K562 (cell line): ENCODE measurements around the gene TMC6. TPM values are rescaled to one million over a fixed set of nuclear protein-coding genes. Genes with fewer than 3 reads are reported as not detected.

Source experiments
- ATAC-seq: fragments of 200-7000 bp; cut with Tn5 transposase; 3 replicates; pipeline ENCODE4 v1.9.1; 2020; ENCODE audit warnings: moderate library complexity
- BruUV-seq: library from RNA; stranded (reverse); fragments of 400-500 nt; replicated peaks from 2 replicates; lab custom pipeline; 2021; lab: Mats Ljungman, UMichigan
- CTCF ChIA-PET: fragments of 300-600 bp; formaldehyde crosslinking; extraction: SDS; loops from one replicate; lab custom pipeline; 2021; ENCODE audit warnings: low intra/inter-chr PET ratio; lab: Yijun Ruan, JAX
- POLR2A ChIA-PET: fragments of 300-600, 350-650 bp; sonication (Branson Sonifier 250); formaldehyde crosslinking; extraction: SDS; loops from one replicate; lab custom pipeline; 2021; ENCODE audit warnings: antibody characterized with exemption, inconsistent platforms; lab: Yijun Ruan, JAX
- DNase-seq, 4 experiments: peaks; one replicate each; pipeline versions ENCODE4 v3.0.0 to v3.0.0-alpha.2; 2011 to 2018; ENCODE audit warnings: low spot score in 3 of 4, mixed read lengths in 3 of 4; ENCODE audit errors: extremely low read depth in 1 of 4
- FAIRE-seq: peaks from 2 replicates; lab custom pipeline; 2011; peaks lifted over from hg19 to GRCh38; lab: Jason Lieb, UNC
- H2AFZ ChIP-seq: 2 replicates; pipeline ENCODE4 v1.6.0; 2011; ENCODE audit warnings: low read depth, low read length, control low read depth, inconsistent platforms
- H3K27ac ChIP-seq: fragments of 200-600 bp; 3 replicates; pipeline ENCODE4 v1.8.0; 2011; ENCODE audit warnings: low read depth, mild to moderate bottlenecking, control low read depth, inconsistent platforms, low read length, moderate library complexity, mixed read lengths; ENCODE audit errors: extremely low read depth
- H3K27me3 ChIP-seq, 2 experiments: fragments of 300-600 bp in 1 of 2; 2 replicates in 1 of 2; 3 replicates in 1 of 2; pipeline versions ENCODE4 v1.6.0 to v1.8.0; 2011; ENCODE audit warnings: inconsistent platforms in 2 of 2, low read length in 2 of 2, mild to moderate bottlenecking in 1 of 2, mixed read lengths in 1 of 2, moderate library complexity in 1 of 2; ENCODE audit not compliant: control insufficient read depth in 2 of 2, insufficient read depth in 2 of 2
- H3K36me3 ChIP-seq: fragments of 300-600 bp; 3 replicates; pipeline ENCODE4 v1.8.0; 2011; ENCODE audit warnings: mild to moderate bottlenecking, low read length, inconsistent platforms; ENCODE audit not compliant: control insufficient read depth, insufficient read depth
- H3K4me1 ChIP-seq, 2 experiments: fragments of 200-600 bp in 1 of 2; replicated peaks in 1 of 2; 2 replicates in 1 of 2; 3 replicates in 1 of 2; pipeline versions ENCODE4 v1.5.1 to v1.8.0; 2011; ENCODE audit warnings: inconsistent platforms in 2 of 2, low read length in 2 of 2, mild to moderate bottlenecking in 1 of 2, mixed read lengths in 1 of 2, moderate library complexity in 1 of 2; ENCODE audit not compliant: control insufficient read depth in 2 of 2, insufficient read depth in 2 of 2
- H3K4me2 ChIP-seq: 2 replicates; pipeline ENCODE4 v1.6.1; 2011; ENCODE audit warnings: low read length, control low read depth, inconsistent platforms, mixed read lengths; ENCODE audit not compliant: insufficient read depth
- H3K4me3 ChIP-seq: fragments of 200-600 bp; sonication (generic), shearing (Covaris generic); 2 replicates; pipeline ENCODE4 v1.5.1; 2016; ENCODE audit warnings: control low read depth, inconsistent platforms
- H3K79me2 ChIP-seq: fragments of 200-600 bp; 3 replicates; pipeline ENCODE4 v1.8.0; 2011; ENCODE audit warnings: low read length, inconsistent platforms; ENCODE audit not compliant: control insufficient read depth, insufficient read depth
- H3K9ac ChIP-seq, 2 experiments: 2 replicates each; pipeline versions ENCODE4 v1.6.0 to v1.6.1; 2011; ENCODE audit warnings: low read depth in 2 of 2, low read length in 2 of 2, control low read depth in 1 of 2, inconsistent platforms in 1 of 2, mild to moderate bottlenecking in 1 of 2, mixed read lengths in 1 of 2; ENCODE audit not compliant: insufficient read depth in 1 of 2
- H3K9me1 ChIP-seq: one replicate; pipeline ENCODE4 v1.6.0; 2011; ENCODE audit warnings: inconsistent platforms, mild to moderate bottlenecking, low read length, moderate library complexity; ENCODE audit not compliant: control insufficient read depth, insufficient read depth
- H3K9me3 ChIP-seq: replicated peaks from 2 replicates; pipeline ENCODE4 v1.5.1; 2011; ENCODE audit warnings: low read depth, low read length, inconsistent platforms; ENCODE audit not compliant: control insufficient read depth, insufficient read depth
- H4K20me1 ChIP-seq: replicated peaks from 2 replicates; pipeline ENCODE4 v1.6.1; 2011; ENCODE audit warnings: low read length, inconsistent platforms, mixed read lengths; ENCODE audit not compliant: control insufficient read depth, insufficient read depth
- HDAC6 ChIP-seq: IDR thresholded peaks from 2 replicates; pipeline ENCODE4 v1.6.1; 2012; ENCODE audit warnings: low read depth, mild to moderate bottlenecking, control low read depth, inconsistent platforms, low read length, moderate library complexity
- ILK ChIP-seq: fragments of 450-650 bp; IDR thresholded peaks from 2 replicates; pipeline ENCODE4 v1.6.1; 2016; ENCODE audit warnings: missing genetic modification characterization, low read depth, mild to moderate bottlenecking, missing compliant biosample characterization, moderate library complexity, borderline replicate concordance
- PHF20 ChIP-seq: fragments of 450-650 bp; IDR thresholded peaks from 2 replicates; pipeline ENCODE4 v1.6.1; 2018; ENCODE audit not compliant: partially characterized antibody
- RBM17 ChIP-seq: fragments of 200-400 bp; formaldehyde crosslinking; IDR thresholded peaks from 2 replicates; pipeline ENCODE4 v1.6.1; 2017; ENCODE audit warnings: low read depth, mild to moderate bottlenecking, low read length, borderline replicate concordance
- SNIP1 ChIP-seq: fragments of 450-650 bp; IDR thresholded peaks from 2 replicates; pipeline ENCODE4 v1.7.1; 2017; ENCODE audit warnings: low read depth, mild to moderate bottlenecking
- TBL1XR1 ChIP-seq, 2 experiments: IDR thresholded peaks; 2 replicates each; pipeline ENCODE4 v1.6.1; 2012; ENCODE audit warnings: improper control_type of control experiment in 2 of 2, low read length in 2 of 2, mild to moderate bottlenecking in 1 of 2
- U2AF2 ChIP-seq: fragments of 200-400 bp; formaldehyde crosslinking; optimal IDR thresholded peaks from 2 replicates; pipeline ENCODE3; 2017; ENCODE audit warnings: low read depth, mild to moderate bottlenecking, low read length
- ZZZ3 ChIP-seq: fragments of 450-650 bp; IDR thresholded peaks from 2 replicates; pipeline ENCODE4 v1.6.1; 2016; ENCODE audit warnings: antibody characterized with exemption, mild to moderate bottlenecking, moderate library complexity
- WGBS: fragments of 100-300 bp; shearing (Covaris generic); methylation state at CpG from one replicate; pipeline ENCODE4 v1.1.6; 2016; ENCODE audit warnings: low coverage, mixed read lengths; ENCODE audit not compliant: insufficient coverage; ENCODE audit errors: missing lambda C conversion rate; 5-methylcytosine and 5-hydroxymethylcytosine counted together
- in situ Hi-C: fragments of 300-500 bp; cut with MboI; formaldehyde crosslinking; loops from 4 replicates; pipeline ENCODE4 v1.15.0; 2018; ENCODE audit warnings: inconsistent platforms, mixed read lengths
- intact Hi-C: fragments of 100-400 bp; cut with micrococcal nuclease; formaldehyde crosslinking; loops from 2 replicates; pipeline ENCODE4 v1.14.2; 2022
- polyA plus RNA-seq, 8 experiments: library from polyadenylated mRNA; depleted of rRNA in 4 of 8; stranded (reverse) in 5 of 8; unstranded in 3 of 8; fragments of >200 nt; fragmentation: Nextera tagmentation in 2 of 8; fragmentation: Illumina TruSeq in 1 of 8; extraction: Ambion mirVana in 2 of 8; extraction: Trizol in 1 of 8; gene quantifications; 2 replicates each; pipeline versions ENCODE4 v1.2.1 to v1.2.3, GENCODE V29; 2011 to 2014; ENCODE audit warnings: inconsistent platforms in 1 of 8, missing spikeins in 1 of 8
- total RNA-seq, 7 experiments: library from RNA; depleted of rRNA in 6 of 7; stranded (reverse); fragments of >200 nt in 6 of 7; fragmentation: Illumina TruSeq in 2 of 7; extraction: Trizol in 2 of 7; gene quantifications; 2 replicates each; pipeline versions ENCODE4 v1.2.1 to v1.2.3, GENCODE V29; 2011 to 2021; ENCODE audit warnings: low replicate concordance in 1 of 7
- TF ChIP-seq, protein P1 (sequence below): fragments of 450-650 bp; conservative IDR thresholded peaks from 2 replicates; pipeline ENCODE4 v1.6.1; 2016; ENCODE audit warnings: missing genetic modification characterization, low read depth, mild to moderate bottlenecking, control low read depth, missing compliant biosample characterization

TMC6 gene
- total and polyA plus RNA-seq, 9 of the 15 experiments (the other 6 are each of a cell fraction or from before 2014, with no cell fraction given) = 4.1 to 351 (median 66.9) TPM

DNA sequence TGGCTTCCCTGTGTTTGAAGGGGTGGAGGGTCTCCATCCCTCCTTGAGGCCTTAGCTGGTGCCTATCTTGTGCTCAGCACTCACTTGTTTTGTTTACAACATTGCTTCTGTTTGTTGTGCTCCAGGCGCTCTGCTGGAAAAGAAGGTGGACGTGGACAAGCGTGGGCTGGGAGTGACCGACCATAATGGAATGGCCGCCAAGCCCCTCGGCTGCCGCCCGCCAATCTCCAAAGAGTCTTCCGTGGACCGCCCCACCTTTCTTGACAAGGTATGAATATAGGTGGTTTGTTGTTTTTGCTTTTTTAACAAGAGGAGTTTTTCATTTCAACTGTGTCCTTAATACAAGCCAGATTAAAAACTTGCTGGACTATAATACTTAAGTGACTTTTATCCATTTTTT, 53.5 kb downstream of the TMC6 start:
- intact Hi-C loops (no loop called here), in situ Hi-C loops (no loop called here)
- ChIA-PET CTCF (no interaction called here), POLR2A (interaction anchor here (1.2 kb wide), 1 partner anchor 10 kb away, joined by 3 read pairs; no protein-coding TSS in a partner anchor)
- H3K9me1 ChIP-seq = no peaks in the 10 kb centered on the region
- H3K9me3 ChIP-seq = no peaks in the 10 kb centered on the region
- no peaks in the 10 kb centered on the region for H3K79me2 ChIP-seq
- no peak for FAIRE-seq
- WGBS = 93% methylated on average over 10 of the region's 10 CpGs
- BruUV-seq = no TSS peak
- no peaks in the 10 kb centered on the region for H4K20me1 ChIP-seq
- no peak overlapping the region for H2AFZ ChIP-seq
- TF ChIP-seq RBM17 (no peak), ILK (no peak), SNIP1 (no peak), PHF20 (no peak), U2AF2 (no peak), ZZZ3 (no peak), TBL1XR1 (IDR thresholded peaks at IDR 0.05; ENCODE audit: low read length in 2 of 2) (no peak), HDAC6 (no peak)
- TF ChIP-seq, protein P1, sequence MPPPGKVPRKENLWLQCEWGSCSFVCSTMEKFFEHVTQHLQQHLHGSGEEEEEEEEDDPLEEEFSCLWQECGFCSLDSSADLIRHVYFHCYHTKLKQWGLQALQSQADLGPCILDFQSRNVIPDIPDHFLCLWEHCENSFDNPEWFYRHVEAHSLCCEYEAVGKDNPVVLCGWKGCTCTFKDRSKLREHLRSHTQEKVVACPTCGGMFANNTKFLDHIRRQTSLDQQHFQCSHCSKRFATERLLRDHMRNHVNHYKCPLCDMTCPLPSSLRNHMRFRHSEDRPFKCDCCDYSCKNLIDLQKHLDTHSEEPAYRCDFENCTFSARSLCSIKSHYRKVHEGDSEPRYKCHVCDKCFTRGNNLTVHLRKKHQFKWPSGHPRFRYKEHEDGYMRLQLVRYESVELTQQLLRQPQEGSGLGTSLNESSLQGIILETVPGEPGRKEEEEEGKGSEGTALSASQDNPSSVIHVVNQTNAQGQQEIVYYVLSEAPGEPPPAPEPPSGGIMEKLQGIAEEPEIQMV (tag) = no peak
- peaks cover 43% of the 10 kb centered on the region; the same call in 2 of the 3 replicates for H3K36me3 ChIP-seq
- DNase-seq = no peak
- peaks cover 0 to 3% of the 10 kb centered on the region in 2 experiments; a peak in 1 of 5 replicates for H3K4me1 ChIP-seq
- H3K4me2 ChIP-seq = no peak overlapping the region
- H3K4me3 ChIP-seq = no peak overlapping the region
- H3K9ac ChIP-seq = no peak overlapping the region
- H3K27me3 ChIP-seq = no peaks in the 10 kb centered on the region
- H3K27ac ChIP-seq = no peak overlapping the region
- ATAC-seq = no peak
